GM13977 (cell line): ENCODE results near the gene HGFAC.

Experiments
- DNase-seq: peaks from one replicate; pipeline ENCODE4 v3.0.0; 2012; ENCODE audit warnings: low spot score
- in situ Hi-C: fragments of 300-500 bp; cut with MboI; formaldehyde crosslinking; loops from one replicate; pipeline ENCODE4 v1.12.0; 2022; ENCODE audit warnings: low sequenced_read_pairs, low pct_unique_long_range_greater_than_20kb, mixed read lengths, inconsistent platforms; ENCODE audit not compliant: unreplicated experiment
- TF ChIP-seq, protein P1 (sequence below): IDR thresholded peaks from 2 replicates; pipeline ENCODE4 v1.5.1; 2012; ENCODE audit warnings: mild to moderate bottlenecking, control low read depth; ENCODE audit not compliant: insufficient read depth; ENCODE audit errors: extremely low read depth, missing control alignments

Gene HGFAC

DNA sequence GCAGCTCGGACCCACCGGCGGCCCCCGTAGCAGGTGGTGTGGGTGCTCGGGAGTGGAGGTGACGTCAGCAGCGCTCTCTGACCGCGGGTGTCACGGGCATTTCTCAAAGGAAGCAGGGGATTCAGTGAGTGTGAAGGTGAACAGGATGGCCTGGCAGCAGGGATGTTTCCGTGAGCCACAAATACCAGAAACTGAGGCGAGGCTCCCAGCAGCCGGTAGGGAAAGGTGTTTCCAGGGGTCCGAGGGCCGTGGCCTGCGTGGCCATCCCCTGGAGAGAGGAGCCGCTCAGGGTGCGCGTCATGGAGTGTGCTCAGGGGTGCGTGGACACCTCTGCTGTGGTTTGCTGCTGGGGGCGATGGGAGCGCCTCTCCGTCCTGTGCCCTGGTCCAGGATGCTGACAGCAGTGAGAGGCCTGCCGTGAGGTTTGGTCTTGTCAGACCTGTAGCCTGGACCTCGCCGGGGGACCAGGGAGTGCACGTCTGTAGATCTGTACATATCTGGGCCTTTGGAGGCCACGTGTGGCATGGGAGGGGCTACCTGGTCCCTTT lies 10.2 kb upstream of the HGFAC start:
- in situ Hi-C loops, result no loop called here
- TF ChIP-seq, protein P1, sequence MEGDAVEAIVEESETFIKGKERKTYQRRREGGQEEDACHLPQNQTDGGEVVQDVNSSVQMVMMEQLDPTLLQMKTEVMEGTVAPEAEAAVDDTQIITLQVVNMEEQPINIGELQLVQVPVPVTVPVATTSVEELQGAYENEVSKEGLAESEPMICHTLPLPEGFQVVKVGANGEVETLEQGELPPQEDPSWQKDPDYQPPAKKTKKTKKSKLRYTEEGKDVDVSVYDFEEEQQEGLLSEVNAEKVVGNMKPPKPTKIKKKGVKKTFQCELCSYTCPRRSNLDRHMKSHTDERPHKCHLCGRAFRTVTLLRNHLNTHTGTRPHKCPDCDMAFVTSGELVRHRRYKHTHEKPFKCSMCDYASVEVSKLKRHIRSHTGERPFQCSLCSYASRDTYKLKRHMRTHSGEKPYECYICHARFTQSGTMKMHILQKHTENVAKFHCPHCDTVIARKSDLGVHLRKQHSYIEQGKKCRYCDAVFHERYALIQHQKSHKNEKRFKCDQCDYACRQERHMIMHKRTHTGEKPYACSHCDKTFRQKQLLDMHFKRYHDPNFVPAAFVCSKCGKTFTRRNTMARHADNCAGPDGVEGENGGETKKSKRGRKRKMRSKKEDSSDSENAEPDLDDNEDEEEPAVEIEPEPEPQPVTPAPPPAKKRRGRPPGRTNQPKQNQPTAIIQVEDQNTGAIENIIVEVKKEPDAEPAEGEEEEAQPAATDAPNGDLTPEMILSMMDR, result no peak
- DNase-seq, result no peak

DNA sequence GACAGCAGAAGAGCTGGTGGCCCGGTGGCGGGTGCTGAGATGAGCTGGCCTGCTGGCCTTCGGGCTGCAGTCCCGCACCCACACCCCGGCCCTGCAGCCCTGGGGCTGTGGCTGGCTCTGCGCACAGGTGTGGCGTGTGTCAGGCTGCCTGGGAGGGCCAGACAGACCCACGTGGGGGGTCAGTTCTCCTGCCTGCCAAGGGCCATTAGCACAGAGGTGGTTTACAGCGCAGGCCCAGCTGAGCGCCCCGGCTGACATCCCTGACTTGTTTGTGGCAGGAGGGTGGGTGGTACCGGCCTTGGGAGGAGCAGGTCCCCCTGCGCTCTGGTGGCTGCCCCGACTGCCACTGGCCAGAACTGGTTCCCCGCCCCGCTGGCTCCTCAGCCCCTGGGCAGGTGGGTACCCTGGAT lies 9.4 kb upstream of the HGFAC start:
- no peak for DNase-seq
- in situ Hi-C loops, result no loop called here

DNA sequence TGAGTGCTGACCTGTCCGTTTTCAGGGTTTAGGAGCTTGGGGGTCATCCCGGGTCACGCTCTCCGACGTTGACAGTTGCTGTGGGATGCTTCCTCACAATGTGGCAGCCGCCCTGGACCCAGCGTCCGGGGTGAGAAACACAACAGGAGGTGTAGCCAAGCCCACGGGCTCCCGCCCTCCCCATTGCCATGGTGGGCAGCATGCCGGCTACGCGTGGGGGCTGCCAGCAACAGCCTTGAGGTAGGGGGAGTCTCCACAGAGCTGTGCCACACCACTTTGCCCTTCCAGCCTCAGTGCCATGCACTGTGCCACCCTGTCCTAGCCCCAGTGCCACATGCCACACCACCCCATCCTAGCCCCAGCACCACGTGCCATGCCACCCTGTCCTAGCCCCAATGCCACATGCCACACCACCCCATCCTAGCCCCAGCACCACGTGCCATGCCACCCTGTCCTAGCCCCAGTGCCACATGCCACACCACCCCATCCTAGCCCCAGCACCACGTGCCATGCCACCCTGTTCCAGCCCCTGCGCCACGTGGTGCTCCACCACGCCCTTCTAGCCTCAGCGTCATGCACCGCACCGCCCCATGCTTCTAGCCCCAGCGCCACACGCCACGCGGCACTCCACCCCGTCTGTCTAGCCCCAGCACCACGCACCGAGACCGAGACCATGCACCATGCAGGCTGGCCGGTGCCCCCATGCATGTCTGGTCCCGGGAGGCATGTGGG lies 8.5 kb upstream of the HGFAC start:
- TF ChIP-seq, protein P1, result no peak
- in situ Hi-C loops, result no loop called here
- DNase-seq, result no peak

More for the DNA sequence above, 9.4 kb upstream of the HGFAC start:
- TF ChIP-seq, protein P1, result no peak

DNA sequence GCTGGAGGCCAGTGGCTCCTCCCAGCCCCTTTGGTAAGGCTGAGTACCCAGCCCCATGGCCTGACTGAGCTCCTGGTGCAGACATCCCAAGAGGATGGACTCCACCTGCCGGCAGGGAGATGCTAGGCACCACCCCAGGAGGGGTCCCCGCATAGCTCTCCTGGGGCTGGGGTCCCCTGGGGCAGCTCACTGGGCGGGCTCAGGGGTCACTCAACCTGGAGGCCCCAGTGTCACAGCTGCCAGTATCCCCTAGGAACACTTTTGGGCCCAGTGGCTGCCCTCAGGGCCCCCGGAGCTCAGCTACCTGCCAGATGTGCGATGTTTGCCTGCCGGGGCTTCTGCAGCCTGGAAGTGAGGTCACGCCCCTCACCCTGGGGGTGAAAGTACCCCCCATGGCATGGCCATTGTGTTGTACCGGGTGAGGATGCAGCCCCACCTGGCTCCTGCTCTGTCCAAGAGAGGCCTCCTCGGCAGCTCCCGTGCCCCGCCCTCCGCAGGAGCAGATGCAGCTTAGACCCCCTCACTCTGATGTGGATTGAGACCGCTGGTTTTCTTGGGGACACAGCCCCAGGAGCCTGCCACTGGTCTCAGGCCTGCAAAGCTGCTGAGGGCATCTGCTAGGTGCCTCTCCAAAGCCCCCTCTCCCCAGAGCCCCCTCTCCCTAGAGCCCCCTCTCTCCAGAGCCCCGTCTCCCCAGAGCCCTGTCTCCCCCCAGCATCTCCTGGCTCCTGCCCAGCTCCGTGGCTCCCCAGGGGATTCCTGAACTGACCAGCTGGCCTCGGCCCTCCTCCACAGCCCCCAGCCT lies 6.7 kb upstream of the HGFAC start:
- in situ Hi-C loops, result no loop called here
- no peak for DNase-seq
- TF ChIP-seq, protein P1, result peak; percentile 24

DNA sequence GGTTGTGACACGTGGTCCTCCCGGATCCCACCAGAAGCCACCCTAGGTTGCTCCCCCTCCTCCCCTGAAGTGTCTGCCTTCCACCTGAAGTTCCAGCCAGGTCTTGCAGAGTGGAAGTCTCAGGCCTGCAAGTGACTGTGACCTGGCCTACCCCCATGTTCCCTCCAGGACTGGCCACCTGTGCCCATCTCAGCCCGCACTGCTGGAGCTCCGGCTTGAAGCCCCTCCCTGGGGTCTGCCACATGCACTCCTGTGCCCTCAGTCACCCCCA lies 6.1 kb upstream of the HGFAC start:
- TF ChIP-seq, protein P1, result no peak
- DNase-seq, result no peak
- in situ Hi-C loops, result no loop called here

DNA sequence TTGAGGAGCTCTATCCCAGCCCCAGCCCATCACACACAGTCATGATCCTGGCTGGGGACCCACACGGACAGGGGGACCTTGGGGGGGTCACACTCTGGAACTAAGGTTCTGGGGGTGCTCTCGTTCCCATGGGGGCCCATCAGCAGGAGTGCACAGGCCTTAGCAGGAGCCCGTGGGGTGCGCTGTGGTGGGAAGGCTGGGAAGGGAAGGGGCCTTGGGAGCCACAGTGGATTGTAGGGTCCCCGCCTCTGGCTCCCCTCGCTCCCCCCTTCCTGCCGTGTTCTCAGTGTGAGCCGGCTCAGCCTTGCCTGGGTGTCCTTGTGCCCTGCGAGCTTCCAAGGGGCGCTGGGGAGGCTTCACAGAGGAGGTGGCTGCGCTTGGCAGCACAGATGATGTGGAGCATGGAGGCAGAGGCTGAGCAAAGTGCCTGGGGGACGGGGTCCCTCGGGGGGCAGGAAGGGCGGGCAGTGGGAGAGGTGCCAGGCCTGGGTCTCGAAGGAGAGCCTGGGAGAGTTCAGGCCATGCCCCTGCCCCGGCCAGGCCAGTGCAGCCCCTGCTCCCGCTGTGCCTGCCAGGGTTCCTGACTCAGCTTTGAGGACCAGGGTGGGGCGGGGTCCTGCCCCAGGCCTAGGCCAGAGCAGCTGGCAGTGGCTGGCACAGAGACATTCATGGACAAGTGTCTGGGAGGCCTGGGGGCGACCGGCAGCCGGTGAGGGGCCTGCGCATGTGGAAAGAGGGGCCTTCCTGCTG lies 5.5 kb upstream of the HGFAC start:
- DNase-seq, result no peak
- TF ChIP-seq, protein P1, result no peak
- in situ Hi-C loops, result no loop called here
